Parathyroid adenoma (tissue), 2 donors: Measurements from ENCODE around the gene RNPEPL1.

Experiments
- H2AFZ ChIP-seq: fragments of 300-600 bp; sonication (generic); one replicate; pipeline ENCODE4 v1.7.0; 2017; ENCODE audit warnings: antibody characterized with exemption, mild to moderate bottlenecking
- H3K27ac ChIP-seq: fragments of 300-600 bp; sonication (generic); one replicate; pipeline ENCODE4 v1.7.0; 2017
- H3K27me3 ChIP-seq: fragments of 300-600 bp; sonication (generic); one replicate; pipeline ENCODE4 v1.7.0; 2017; ENCODE audit warnings: low read length; ENCODE audit not compliant: control insufficient read depth, insufficient read depth
- H3K36me3 ChIP-seq: fragments of 300-600 bp; sonication (generic); one replicate; pipeline ENCODE4 v1.7.0; 2017; ENCODE audit warnings: low read length; ENCODE audit not compliant: control insufficient read depth, insufficient read depth
- H3K4me1 ChIP-seq: fragments of 300-600 bp; sonication (generic); one replicate; pipeline ENCODE4 v1.7.0; 2017; ENCODE audit warnings: control low read depth
- H3K4me2 ChIP-seq: fragments of 300-600 bp; sonication (generic); one replicate; pipeline ENCODE4 v1.7.0; 2017; ENCODE audit warnings: low read length
- H3K4me3 ChIP-seq: fragments of 300-600 bp; sonication (generic); one replicate; pipeline ENCODE4 v1.7.0; 2017; ENCODE audit warnings: low read depth, low read length
- H3K79me2 ChIP-seq: fragments of 300-600 bp; sonication (generic); one replicate; pipeline ENCODE4 v1.7.0; 2017; ENCODE audit warnings: control low read depth
- H3K9ac ChIP-seq: fragments of 300-600 bp; sonication (generic); one replicate; pipeline ENCODE4 v1.7.0; 2017; ENCODE audit warnings: mild to moderate bottlenecking
- H3K9me3 ChIP-seq: fragments of 300-600 bp; sonication (generic); one replicate; pipeline ENCODE4 v1.7.0; 2017; ENCODE audit warnings: low read length; ENCODE audit not compliant: control insufficient read depth
- CTCF ChIP-seq: fragments of 300-600 bp; sonication (generic); IDR thresholded peaks from one replicate; pipeline ENCODE4 v1.7.0; 2017; ENCODE audit warnings: antibody characterized with exemption, mild to moderate bottlenecking
- donor health status: primary hyperparathyroidism.

Gene RNPEPL1

GRCh38 chr2:240629619-240629967, 61.3 kb downstream of the RNPEPL1 start:
- Histone ChIP-seq H3K9ac (no peak overlapping the region), H3K79me2 (no peaks in the 10 kb centered on the region), H3K36me3 (no peaks in the 10 kb centered on the region), H2AFZ (no peak overlapping the region), H3K27ac (no peak overlapping the region), H3K9me3 (no peaks in the 10 kb centered on the region), H3K4me2 (no peak overlapping the region), H3K4me1 (no peaks in the 10 kb centered on the region), H3K4me3 (no peak overlapping the region), H3K27me3 (no peaks in the 10 kb centered on the region)
- no peak for TF ChIP-seq CTCF

GRCh38 chr2:240629968-240630770, 61.9 kb downstream of the RNPEPL1 start:
- Histone ChIP-seq H2AFZ (no peak overlapping the region), H3K36me3 (no peaks in the 10 kb centered on the region), H3K4me3 (no peak overlapping the region), H3K4me2 (no peak overlapping the region), H3K79me2 (no peaks in the 10 kb centered on the region), H3K27me3 (no peaks in the 10 kb centered on the region), H3K27ac (no peak overlapping the region), H3K9me3 (no peaks in the 10 kb centered on the region), H3K4me1 (no peaks in the 10 kb centered on the region), H3K9ac (no peak overlapping the region)
- no peak for TF ChIP-seq CTCF
